Activated naive CD8-positive, alpha-beta T cell treated with anti-CD3 and anti-CD28 coated beads for 36 hours (primary cell): ENCODE data around the gene UBE3C. TPM values are rescaled to one million over a fixed set of nuclear protein-coding genes. Genes with fewer than 3 reads are reported as not detected.
"Not testable (repeated sequence)": the region's sequence is repeated elsewhere in the genome, so short reads cannot be mapped to it uniquely, and the experiment has no call there.

ENCODE experiments used
- DNase-seq: peaks from one replicate; pipeline ENCODE4 v3.0.0; 2021
- H3K27ac Mint-ChIP-seq: one replicate; pipeline ENCODE4 v1.8.0; 2022; ENCODE audit warnings: mild to moderate bottlenecking, moderate library complexity, mixed read lengths
- H3K27me3 Mint-ChIP-seq: one replicate; pipeline ENCODE4 v1.8.0; 2022; ENCODE audit warnings: mild to moderate bottlenecking, mixed read lengths
- H3K36me3 Mint-ChIP-seq: one replicate; pipeline ENCODE4 v1.8.0; 2021; ENCODE audit warnings: mild to moderate bottlenecking, mixed read lengths
- H3K4me1 Mint-ChIP-seq: one replicate; pipeline ENCODE4 v1.8.0; 2021; ENCODE audit warnings: mixed read lengths
- H3K4me3 Mint-ChIP-seq: one replicate; pipeline ENCODE4 v1.8.0; 2022; ENCODE audit warnings: mild to moderate bottlenecking, moderate library complexity, mixed read lengths
- H3K9me3 Mint-ChIP-seq: one replicate; pipeline ENCODE4 v1.8.0; 2022; ENCODE audit warnings: mixed read lengths
- total RNA-seq, 2 experiments: library from RNA; stranded (reverse); gene quantifications; one replicate each; pipeline ENCODE4 v1.2.3, GENCODE V29; 2021

The UBE3C gene
- 10 to 100 TPM; 75.0 to 75.7 TPM for total RNA-seq

DNA sequence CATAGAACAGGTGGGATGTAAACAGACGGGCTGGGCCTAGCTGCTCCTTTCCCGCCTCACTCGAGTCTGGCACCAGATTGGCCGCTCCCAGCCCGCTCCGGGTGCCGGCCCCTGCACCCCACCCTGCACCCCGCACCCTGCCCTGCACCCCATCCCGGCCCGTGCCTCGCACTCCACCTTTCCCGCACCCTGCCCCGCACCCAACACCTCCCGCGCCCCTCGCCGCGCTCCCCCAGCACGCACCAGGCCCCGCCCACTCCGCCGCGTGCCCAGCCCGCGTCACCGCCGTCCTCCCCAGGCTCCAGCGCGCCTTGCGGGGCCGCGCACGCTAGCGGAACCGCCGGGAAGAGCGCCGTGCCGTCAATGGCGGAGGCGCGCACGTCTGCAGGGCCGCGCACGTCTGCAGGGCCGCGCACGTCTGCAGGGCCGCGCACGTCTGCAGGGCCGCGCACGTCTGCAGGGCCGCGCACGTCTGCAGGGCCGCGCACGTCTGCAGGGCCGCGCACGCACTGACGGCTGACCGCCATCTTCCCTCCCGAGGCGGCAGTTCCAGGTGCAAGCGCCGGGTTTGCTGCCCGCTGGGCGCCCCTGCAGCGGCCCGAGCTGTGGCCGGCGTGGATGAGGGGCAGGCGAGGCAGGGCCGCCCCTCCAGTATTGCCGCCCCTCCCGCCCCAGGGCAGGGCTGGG lies at the start of gene UBE3C:
TSS of gene UBE3C (plus strand) at position 503 of the 687 bp plus-strand sequence. CDS start 347 bp downstream, outside the sequence.
- Mint-ChIP-seq H3K4me1 (peaks cover 38% of the 10 kb centered on the region), H3K4me3 (peak within 1 kb of the TSS; percentile 82), H3K27ac (peak within 1 kb of the TSS; percentile 96), H3K27me3 (no peaks in the 10 kb centered on the region), H3K9me3 (no peaks in the 10 kb centered on the region), H3K36me3 (peaks cover 31% of the 10 kb centered on the region)
- peak; percentile 95 for DNase-seq

DNA sequence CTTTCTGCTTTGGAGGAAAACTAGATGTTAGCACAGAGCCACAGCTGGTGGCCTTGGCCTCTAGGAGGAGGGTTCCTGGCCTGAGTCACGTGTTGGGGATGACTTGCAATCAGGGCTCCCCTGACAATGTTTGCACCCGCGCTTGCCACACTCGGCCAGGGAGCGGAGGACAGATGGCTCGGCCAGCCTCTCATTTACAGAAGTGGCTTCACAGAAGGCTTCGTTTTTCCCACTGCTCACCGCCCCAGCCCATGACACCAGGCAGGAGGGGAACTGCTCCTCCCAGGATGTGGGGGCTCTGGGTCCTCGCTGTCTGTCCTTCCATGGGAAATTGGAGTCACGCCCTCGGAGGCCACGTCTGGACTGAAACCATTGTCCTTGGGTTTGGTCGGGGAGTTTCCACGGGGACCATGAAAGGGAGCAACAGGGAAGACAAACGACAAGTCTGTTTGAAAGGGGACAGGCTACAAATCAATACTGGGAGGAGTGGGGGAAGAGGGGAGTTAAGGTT lies 49.6 kb upstream of the UBE3C start:
- no peak overlapping the region for H3K27ac Mint-ChIP-seq
- H3K36me3 Mint-ChIP-seq: no peaks in the 10 kb centered on the region
- peaks cover 16% of the 10 kb centered on the region for H3K9me3 Mint-ChIP-seq
- H3K27me3 Mint-ChIP-seq: peaks cover 24% of the 10 kb centered on the region
- H3K4me1 Mint-ChIP-seq: no peaks in the 10 kb centered on the region
- DNase-seq: no peak
- H3K4me3 Mint-ChIP-seq: no peak overlapping the region

DNA sequence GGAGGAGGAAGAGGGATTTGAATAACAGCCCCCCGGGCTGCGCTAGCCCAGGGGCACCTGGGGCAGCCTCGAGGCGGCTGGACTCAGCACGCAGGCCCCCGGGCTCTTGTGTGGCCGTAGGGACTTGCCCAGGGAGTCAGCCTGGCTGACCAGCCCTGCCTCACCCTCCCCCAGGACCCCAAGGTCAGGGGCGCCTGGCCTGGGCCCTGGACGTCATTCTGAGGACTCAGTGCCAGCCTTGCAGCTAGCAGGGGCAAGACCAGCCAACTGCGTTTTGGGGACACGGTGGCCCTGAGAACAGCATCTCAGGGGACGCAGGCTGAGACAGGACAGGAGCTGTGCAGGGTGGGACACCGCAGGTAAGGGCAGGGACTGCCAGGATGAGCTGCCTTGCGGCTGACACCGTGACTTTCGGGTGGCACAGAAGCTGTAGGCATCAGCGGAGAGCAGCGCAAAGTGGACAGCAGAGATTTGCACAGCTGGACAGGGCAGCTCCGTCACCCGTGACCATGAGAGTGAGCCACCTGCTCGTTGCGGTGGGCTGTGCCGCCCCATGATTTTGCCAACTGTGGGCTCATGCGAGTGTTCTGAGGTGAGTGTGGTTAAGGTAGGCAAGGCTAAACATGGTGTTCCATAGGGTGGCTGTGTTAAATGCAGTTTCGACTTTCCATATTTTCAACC lies 48.1 kb upstream of the UBE3C start:
- H3K36me3 Mint-ChIP-seq: no peaks in the 10 kb centered on the region
- DNase-seq: no peak
- no peaks in the 10 kb centered on the region for H3K4me1 Mint-ChIP-seq
- H3K4me3 Mint-ChIP-seq: no peak overlapping the region
- peaks cover 24% of the 10 kb centered on the region for H3K27me3 Mint-ChIP-seq
- no peak overlapping the region for H3K27ac Mint-ChIP-seq
- H3K9me3 Mint-ChIP-seq: peaks cover 6% of the 10 kb centered on the region

DNA sequence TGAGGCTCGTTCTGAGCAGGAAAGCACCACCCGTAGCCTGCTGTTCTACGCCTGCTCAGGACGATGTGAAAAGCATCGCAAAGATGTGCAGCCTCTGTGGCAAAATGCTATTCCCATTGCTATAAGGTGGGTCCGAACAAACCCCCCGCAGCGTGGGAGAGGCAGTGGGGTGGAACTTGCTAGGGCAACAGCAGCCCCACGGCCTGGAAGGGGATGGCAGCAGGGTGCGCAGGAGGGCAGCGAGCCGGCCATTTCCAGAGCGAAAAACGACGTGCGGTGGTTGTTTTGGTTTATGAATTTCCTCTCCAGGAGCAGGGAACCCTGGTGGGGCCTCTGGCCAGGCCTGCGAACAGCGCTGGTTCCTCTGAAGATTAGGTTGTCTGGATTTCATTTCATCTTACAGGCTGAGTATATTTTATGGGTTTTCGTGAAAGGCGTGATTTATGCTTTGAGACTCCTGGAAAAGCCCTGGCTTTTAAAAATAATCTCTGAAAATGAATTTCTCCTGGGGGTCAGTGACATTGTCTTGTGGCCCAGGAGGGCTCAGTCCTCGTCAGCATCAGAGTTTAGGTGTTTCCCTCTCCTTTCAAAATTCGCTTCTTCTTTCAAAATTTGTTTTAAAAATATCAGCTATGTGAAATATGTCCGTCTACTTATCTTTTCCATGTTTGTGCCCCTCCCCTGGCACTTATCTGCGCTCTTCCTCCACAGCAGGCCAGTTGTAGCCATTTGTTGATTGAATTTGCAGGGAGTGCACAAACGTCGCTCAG lies 42.3 kb upstream of the UBE3C start:
- H3K27me3 Mint-ChIP-seq: peaks cover 10% of the 10 kb centered on the region
- H3K4me1 Mint-ChIP-seq: no peaks in the 10 kb centered on the region
- H3K4me3 Mint-ChIP-seq: no peak overlapping the region
- no peaks in the 10 kb centered on the region for H3K36me3 Mint-ChIP-seq
- DNase-seq: no peak
- peaks cover 7% of the 10 kb centered on the region for H3K9me3 Mint-ChIP-seq
- H3K27ac Mint-ChIP-seq: no peak overlapping the region

DNA sequence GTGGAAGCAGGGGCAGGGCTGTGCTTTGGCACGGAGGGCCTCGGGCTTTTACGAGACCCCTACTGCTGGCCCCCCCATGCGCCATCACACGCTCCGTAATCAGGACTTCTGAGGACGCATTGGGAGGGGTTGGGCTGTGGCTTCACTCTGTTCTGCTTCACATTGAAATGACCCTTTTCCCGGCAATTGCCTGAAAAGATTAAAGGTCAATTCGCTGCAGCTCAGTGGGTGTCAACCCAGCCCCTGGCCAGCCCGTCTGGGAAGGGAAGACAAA lies 41.7 kb upstream of the UBE3C start:
- Mint-ChIP-seq H3K4me3 (no peak overlapping the region), H3K27me3 (peaks cover 10% of the 10 kb centered on the region), H3K4me1 (no peaks in the 10 kb centered on the region)

DNA sequence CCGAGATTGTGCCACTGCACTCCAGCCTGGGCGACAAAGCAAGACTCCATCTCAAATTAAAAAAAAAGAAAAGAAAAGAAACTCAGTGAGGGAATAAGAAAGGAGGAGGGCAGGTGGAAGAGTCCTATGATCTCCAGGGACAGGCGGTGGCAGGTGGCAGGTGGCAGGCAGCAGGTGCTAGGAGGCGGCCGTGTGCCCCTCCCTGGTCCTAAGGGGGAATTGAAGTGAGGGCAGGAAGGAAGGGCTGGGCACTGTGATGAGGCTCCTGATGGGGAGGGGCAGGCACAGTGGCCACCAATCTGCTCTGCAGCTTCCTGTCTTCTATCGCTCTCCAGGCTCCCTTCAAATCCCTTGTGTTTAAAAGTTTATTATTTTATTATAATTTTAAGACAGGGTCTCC lies 41.2 kb upstream of the UBE3C start:
- Mint-ChIP-seq H3K27ac (no peak overlapping the region), H3K27me3 (peaks cover 11% of the 10 kb centered on the region), H3K36me3 (no peaks in the 10 kb centered on the region), H3K4me1 (no peaks in the 10 kb centered on the region), H3K4me3 (no peak overlapping the region), H3K9me3 (peaks cover 10% of the 10 kb centered on the region)
- DNase-seq: no peak

More for the DNA sequence above, 41.7 kb upstream of the UBE3C start:
- Mint-ChIP-seq H3K27ac (no peak overlapping the region), H3K36me3 (no peaks in the 10 kb centered on the region), H3K9me3 (peaks cover 7% of the 10 kb centered on the region)
- DNase-seq: no peak

DNA sequence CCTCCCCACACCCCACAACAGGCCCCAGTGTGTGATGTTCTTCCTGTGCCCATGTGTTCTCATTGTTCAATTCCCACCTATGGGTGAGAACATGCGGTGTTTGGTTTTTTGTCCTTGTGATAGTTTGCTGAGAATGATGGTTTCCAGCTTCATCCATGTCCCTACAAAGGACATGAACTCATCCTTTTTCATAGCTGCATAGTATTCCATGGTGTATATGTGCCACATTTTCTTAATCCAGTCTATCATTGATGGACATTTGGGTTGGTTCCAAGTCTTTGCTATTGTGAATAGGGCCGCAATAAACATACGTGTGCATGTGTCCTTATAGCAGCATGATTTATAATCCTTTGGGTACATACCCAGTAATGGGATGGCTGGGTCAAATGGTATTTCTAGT lies 38.7 kb upstream of the UBE3C start:
- peaks cover 23% of the 10 kb centered on the region for H3K27me3 Mint-ChIP-seq
- H3K4me1 Mint-ChIP-seq, DNase-seq, H3K36me3 Mint-ChIP-seq, H3K27ac Mint-ChIP-seq, H3K4me3 Mint-ChIP-seq: not testable (repeated sequence)
- peaks cover 13% of the 10 kb centered on the region for H3K9me3 Mint-ChIP-seq

DNA sequence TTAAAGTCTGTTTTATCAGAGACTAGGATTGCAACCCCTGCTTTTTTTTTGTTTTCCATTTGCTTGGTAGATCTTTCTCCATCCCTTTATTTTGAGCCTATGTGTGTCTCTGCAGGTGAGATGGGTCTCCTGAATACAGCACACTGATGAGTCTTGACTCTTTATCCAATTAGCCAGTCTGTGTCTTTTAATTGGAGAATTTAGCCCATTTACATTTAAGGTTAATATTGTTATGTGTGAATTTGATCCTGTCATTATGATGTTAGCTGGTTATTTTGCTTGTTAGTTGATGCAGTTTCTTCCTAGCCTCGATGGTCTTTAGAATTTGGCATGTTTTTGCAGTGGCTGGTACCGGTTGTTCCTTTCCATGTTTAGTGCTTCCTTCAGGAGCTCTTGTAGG lies 35.1 kb upstream of the UBE3C start:
- Mint-ChIP-seq H3K27me3 (peaks cover 21% of the 10 kb centered on the region), H3K9me3 (peaks cover 26% of the 10 kb centered on the region)
- H3K27ac Mint-ChIP-seq, H3K36me3 Mint-ChIP-seq, H3K4me3 Mint-ChIP-seq, DNase-seq, H3K4me1 Mint-ChIP-seq: not testable (repeated sequence)

DNA sequence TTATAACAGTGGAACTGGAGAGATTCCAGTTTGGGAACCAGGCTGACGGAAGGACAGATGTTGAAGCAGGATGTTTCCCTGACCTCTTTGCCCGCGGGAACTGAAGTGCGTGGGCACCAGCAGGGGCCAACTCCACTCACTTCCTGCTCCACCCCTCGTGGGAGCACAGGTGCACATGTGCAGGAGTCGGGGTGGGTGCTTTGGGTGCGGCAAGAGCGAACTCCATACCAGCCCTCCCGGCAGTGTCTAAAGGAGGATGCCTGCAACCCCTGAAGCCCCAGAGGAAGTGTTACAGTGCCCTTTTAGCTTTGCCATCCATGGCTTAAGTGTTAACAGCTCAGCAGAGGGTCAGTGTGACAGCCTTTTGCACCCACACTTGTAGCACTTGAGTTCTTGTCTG lies 27.4 kb upstream of the UBE3C start:
- DNase-seq: no peak
- H3K36me3 Mint-ChIP-seq: peaks cover 5% of the 10 kb centered on the region
- H3K27me3 Mint-ChIP-seq: peaks cover 36% of the 10 kb centered on the region
- H3K4me3 Mint-ChIP-seq: no peak overlapping the region
- H3K27ac Mint-ChIP-seq: no peak overlapping the region
- H3K4me1 Mint-ChIP-seq: no peaks in the 10 kb centered on the region
- H3K9me3 Mint-ChIP-seq: peaks cover 25% of the 10 kb centered on the region

DNA sequence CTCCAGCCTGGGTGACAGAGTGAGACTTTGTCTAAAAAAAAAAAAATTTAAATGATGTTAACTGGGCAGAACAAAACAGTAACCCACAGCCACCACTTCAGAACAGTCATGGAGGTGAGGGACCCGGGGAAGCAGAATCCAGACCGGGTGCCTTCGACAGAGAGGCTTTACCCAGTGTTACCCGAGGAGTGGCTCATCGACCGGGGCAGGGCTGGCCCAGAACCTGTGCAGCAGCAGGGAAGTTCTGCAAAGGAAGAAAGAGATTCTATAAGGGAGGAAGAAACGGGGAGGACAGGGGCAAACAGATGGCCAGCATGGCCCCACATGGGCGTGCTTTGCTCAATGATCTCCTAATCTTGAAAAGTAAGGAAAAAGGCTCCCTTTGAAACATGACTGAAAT lies 26.0 kb upstream of the UBE3C start:
- no peak for DNase-seq
- no peaks in the 10 kb centered on the region for H3K4me1 Mint-ChIP-seq
- peaks cover 30% of the 10 kb centered on the region for H3K27me3 Mint-ChIP-seq
- H3K27ac Mint-ChIP-seq: no peak overlapping the region
- H3K9me3 Mint-ChIP-seq: peaks cover 19% of the 10 kb centered on the region
- H3K36me3 Mint-ChIP-seq: peaks cover 1% of the 10 kb centered on the region
- H3K4me3 Mint-ChIP-seq: no peak overlapping the region

DNA sequence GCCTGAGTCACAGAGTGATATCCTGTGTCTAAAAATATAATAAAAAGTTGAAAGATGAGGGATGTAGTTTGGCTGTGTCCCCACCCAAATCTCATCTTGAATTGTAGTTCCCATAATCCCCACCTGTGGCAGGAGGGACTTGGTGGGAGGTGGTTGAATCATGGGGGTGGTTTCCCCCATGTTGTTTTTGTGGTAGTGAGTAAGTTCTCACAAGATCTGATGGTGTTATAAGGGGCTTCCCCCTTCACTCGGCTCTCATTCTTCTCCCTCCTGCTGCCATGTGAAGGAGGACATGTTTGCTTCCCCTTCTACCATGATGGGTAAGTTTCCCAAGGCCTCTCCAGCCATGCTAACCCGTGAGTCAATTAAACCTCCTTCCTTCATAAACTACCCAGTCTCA lies 25.1 kb upstream of the UBE3C start:
- no peaks in the 10 kb centered on the region for H3K4me1 Mint-ChIP-seq
- peaks cover 2% of the 10 kb centered on the region for H3K36me3 Mint-ChIP-seq
- H3K27me3 Mint-ChIP-seq: peaks cover 30% of the 10 kb centered on the region
- H3K9me3 Mint-ChIP-seq: peaks cover 17% of the 10 kb centered on the region
- no peak overlapping the region for H3K4me3 Mint-ChIP-seq
- no peak overlapping the region for H3K27ac Mint-ChIP-seq
- DNase-seq: peak; percentile 7

DNA sequence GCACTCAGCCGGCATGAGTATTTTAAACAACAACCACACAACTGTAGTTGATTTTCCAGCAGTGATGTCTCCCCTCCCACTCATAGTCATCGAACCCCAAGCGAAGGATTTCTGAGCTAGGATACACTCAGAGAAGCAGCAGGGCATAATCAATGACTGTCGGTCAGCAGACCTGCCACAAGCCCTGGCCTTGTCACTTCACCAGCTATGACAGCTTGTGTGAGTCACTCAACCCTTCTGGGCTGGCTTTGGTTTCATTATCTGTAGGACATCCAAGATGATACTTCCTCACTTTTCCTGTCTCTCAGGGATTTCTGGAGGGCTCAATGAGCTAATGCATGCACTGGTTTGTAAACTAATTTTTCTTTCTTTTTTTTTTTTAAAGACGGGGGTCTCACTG lies 22.0 kb upstream of the UBE3C start:
- Mint-ChIP-seq H3K9me3 (peaks cover 14% of the 10 kb centered on the region), H3K27ac (no peak overlapping the region), H3K4me1 (no peaks in the 10 kb centered on the region), H3K27me3 (peaks cover 15% of the 10 kb centered on the region), H3K36me3 (peaks cover 2% of the 10 kb centered on the region), H3K4me3 (no peak overlapping the region)
- DNase-seq: no peak

DNA sequence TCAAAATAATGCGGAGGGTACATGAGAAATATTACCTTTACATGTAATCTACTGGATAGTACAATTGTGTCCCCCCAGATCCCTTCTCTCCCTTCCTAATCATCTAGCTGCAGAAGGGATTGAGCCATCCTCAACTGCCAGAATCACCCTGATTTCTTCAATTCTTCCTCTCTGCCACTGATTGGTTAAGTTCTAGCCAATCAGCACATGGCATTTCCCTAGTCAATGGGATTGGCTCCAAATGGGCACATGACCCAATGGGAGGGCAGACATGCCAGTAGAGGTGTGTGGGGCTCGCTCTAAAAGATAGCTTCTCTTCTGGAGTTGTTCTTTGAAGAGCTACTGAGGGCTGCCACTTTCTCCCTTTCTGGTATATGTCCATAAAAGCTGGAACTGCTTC lies 20.9 kb upstream of the UBE3C start:
- H3K36me3 Mint-ChIP-seq: peaks cover 2% of the 10 kb centered on the region
- H3K27me3 Mint-ChIP-seq: peaks cover 9% of the 10 kb centered on the region
- no peak overlapping the region for H3K27ac Mint-ChIP-seq
- H3K4me3 Mint-ChIP-seq: no peak overlapping the region
- peaks cover 10% of the 10 kb centered on the region for H3K9me3 Mint-ChIP-seq
- DNase-seq: no peak
- H3K4me1 Mint-ChIP-seq: no peaks in the 10 kb centered on the region

DNA sequence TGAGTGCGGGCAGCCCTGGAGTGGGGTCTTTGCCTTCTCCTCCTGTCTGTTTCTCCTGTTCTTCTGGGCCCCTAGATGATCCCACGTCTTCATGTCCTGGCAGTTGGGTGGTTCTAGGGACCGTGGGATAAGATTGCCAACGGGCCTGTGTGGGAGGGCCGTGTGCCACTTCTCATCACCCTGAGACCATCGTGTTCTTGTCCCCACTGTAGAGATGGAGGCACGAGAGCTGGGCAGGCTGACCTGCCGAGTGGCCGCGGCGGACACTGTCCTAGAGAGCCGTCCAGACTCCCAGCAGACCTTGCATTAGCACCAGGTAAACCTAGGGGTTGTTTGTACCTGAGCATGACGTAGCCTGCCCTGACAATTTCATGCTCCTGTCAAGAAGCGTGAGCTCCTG lies 18.5 kb upstream of the UBE3C start:
- Mint-ChIP-seq H3K9me3 (no peaks in the 10 kb centered on the region), H3K36me3 (peaks cover 2% of the 10 kb centered on the region), H3K27ac (no peak overlapping the region), H3K27me3 (peaks cover 4% of the 10 kb centered on the region), H3K4me3 (no peak overlapping the region), H3K4me1 (no peaks in the 10 kb centered on the region)
- no peak for DNase-seq

DNA sequence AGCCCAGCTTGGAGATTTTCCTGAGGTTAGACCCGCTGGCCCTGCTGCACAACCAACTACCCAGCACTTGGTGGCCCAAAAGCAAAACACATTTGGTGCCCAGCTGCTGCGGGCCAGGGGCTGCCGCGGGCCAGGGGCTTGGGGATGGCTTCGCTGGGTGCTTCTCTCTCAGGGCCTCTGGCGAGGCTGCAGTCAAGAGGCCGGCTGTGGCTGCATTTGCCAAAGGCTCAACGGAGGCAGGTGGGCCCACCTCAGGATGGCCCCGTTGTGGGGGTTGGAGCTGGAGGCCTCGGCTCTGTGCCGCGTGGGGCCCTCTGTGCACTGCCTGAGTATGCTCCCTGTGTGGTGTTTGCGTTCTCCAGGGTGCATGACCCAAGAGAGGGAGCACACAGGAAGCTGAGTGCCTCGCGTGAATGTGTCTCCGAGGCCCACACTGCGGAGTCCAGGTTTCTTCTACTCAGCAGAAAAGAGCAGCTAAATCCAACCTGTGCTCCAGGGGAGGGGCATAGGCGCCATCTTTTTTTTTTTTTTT lies 17.5 kb upstream of the UBE3C start:
- Mint-ChIP-seq H3K36me3 (peaks cover 2% of the 10 kb centered on the region), H3K27me3 (no peaks in the 10 kb centered on the region), H3K4me1 (no peaks in the 10 kb centered on the region), H3K27ac (no peak overlapping the region), H3K9me3 (no peaks in the 10 kb centered on the region), H3K4me3 (no peak overlapping the region)
- no peak for DNase-seq
